LNCaP clone FGC (cell line): ENCODE results near the gene SCARB1.

ENCODE experiments used
- DNase-seq: peaks from one replicate; pipeline ENCODE4 v3.0.0-alpha.2; 2011; ENCODE audit warnings: low read depth
- H3K4me3 ChIP-seq: 2 replicates; pipeline ENCODE4 v1.5.1; 2011; ENCODE audit warnings: mild to moderate bottlenecking, low read depth, low read length, control low read depth
- TF ChIP-seq, protein P1 (sequence below): IDR thresholded peaks from 2 replicates; pipeline ENCODE4 v1.5.1; 2012; ENCODE audit warnings: mild to moderate bottlenecking; ENCODE audit not compliant: control insufficient read depth, insufficient read depth; ENCODE audit errors: extremely low read depth

SCARB1 gene

DNA sequence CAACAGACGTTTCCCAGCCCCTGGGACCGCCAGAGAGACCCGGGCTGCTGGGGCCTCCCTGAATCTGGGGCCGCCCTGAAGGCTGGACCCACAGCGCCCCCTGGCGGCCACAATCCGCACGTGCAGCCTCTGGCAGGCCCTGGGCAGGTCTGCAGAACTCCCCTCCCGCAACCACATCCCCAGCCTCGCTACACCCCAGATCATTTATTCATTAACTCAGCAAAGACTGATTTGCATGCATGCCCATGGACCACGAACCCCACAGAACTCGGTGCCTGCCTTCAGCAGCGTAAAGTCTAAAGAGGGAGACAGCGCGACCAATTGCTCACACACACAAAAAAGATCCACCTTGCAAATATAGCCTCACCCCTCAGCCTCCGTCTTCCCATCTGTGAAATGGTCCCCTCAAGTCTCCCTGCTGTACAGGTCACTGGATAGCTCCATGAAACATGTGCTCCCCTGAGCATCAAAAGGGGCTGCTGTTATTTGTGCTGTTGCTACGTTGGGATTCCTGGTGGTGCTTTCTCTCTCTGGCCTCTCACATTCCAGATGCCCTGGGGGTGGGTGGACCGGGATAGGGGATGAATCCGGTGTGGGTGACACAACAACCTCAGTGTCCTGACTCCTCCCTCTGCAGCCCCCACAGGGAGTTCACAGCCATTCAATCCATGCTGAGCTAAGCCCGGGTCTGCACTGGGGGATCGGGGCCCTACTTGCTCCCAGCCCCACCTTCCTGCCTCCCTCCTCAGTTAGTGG is 96.4 kb downstream of the SCARB1 start:
- no peak overlapping the region for H3K4me3 ChIP-seq
- peak; percentile 3 for DNase-seq
- TF ChIP-seq, protein P1, sequence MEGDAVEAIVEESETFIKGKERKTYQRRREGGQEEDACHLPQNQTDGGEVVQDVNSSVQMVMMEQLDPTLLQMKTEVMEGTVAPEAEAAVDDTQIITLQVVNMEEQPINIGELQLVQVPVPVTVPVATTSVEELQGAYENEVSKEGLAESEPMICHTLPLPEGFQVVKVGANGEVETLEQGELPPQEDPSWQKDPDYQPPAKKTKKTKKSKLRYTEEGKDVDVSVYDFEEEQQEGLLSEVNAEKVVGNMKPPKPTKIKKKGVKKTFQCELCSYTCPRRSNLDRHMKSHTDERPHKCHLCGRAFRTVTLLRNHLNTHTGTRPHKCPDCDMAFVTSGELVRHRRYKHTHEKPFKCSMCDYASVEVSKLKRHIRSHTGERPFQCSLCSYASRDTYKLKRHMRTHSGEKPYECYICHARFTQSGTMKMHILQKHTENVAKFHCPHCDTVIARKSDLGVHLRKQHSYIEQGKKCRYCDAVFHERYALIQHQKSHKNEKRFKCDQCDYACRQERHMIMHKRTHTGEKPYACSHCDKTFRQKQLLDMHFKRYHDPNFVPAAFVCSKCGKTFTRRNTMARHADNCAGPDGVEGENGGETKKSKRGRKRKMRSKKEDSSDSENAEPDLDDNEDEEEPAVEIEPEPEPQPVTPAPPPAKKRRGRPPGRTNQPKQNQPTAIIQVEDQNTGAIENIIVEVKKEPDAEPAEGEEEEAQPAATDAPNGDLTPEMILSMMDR = peak; percentile 94

DNA sequence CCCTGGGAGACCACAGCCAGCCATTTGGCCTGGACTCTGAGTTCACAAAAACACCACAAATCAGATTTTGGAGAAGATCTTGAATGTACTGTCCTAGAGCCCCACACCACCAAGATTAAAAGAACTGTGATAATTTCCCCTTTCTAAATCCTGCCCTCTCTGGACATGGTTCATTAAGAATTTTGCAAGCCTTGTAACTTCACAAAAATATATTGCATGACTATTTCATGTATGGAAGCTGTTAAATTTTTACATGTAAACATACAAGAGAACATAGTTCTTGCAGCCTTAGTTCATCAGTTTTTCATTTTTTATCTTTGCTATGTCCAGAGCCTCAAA is 97.0 kb downstream of the SCARB1 start:
- DNase-seq = no peak
- TF ChIP-seq, protein P1 = no peak
- H3K4me3 ChIP-seq = no peak overlapping the region

DNA sequence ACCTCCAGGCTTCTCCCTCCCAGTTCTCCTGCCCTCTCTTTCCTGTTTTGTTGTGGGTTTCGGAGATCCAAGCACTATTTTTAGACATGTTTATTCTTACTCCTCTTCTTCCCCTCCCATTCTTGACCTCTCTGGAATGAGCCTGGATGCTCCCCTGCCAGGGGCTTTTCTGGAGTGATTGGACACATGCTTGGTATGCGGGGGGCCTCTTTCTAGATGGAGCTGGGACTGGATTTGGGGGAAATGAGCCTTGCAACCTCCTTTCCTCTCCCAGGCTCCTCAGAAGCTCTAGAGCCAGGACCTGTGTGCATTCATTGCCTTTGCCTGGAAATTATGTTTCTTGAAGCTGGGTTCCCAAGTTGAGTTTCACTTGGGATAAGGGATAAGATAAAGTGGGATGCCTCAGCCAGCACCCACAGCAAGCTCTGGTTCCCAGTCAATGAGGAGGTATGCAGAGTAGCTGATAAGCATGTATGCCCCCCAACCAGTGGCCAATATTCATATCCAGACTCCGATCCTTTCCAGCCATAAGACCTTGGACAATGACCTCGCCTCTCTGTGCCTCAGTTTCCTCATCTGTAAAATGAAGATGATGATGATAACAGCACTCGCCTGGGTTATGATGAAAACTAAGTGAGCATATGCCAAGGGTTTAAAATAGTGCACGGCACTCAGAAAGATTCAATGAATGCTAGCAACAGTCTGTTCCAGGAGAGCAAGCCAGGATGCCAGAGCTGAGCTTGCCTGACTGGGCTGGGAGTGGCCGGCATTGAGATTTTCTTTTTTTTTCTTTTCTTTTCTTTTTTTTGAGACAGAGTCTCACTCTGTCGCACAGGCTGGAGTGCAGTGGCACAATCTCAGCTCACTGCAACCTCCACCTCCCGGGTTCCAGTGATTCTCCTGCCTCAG is 97.8 kb downstream of the SCARB1 start:
- TF ChIP-seq, protein P1 = no peak
- H3K4me3 ChIP-seq = no peak overlapping the region
- DNase-seq = no peak

DNA sequence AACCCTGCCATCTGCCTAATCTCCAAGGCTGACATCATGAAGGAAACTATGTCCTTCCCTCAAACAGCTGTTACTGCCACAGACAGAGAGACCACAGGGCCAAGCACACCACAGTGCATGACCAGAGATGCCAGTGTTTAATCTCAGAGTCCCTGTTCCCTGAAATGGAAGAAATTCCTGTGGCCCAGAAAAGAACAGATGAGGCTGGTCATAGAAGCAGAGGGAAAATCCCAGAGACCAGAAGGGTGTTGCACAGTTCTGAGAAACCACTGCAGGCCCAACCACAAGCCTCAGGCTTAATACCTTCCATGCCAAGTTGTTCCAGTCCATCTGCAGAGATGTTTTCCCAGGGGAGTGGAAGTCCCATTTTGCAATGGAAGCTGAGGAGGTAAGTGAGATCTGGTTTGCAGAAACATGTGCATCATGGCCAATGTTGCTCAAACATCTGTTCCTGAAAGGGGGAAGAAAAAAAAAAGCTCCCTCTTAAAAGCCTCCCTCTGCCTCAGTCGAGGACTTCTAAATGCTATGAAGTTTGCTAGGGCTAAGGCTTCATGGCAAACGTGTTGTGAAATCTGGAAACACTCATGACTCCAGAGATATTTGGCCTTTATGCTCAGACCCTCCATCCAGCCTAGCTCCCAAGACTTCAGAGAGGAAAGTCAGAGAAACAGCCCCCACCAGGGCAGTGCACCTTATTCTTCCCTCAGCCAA is 98.6 kb downstream of the SCARB1 start:
- no peak overlapping the region for H3K4me3 ChIP-seq
- no peak for DNase-seq
- TF ChIP-seq, protein P1 = no peak

DNA sequence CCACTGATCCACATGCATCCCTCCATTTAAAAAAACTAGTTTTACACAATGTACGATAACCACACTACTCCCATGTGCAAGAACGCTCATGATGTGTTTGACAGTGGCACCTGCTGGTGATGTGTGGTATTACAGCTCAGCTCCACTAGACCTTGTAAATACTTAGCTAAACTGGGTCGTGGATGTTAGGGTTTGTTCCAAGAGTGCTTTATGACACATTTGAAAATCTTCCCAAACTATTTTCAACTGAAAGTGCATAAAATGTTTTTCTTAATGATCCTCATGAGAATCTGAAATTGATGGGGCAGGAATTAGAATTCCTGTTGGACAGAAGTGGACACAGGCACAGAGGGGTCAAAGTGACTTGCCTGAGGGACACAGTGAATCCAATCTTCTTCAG is 99.2 kb downstream of the SCARB1 start:
- TF ChIP-seq, protein P1 = peak; percentile 61
- peak; percentile 6 for DNase-seq
- H3K4me3 ChIP-seq = no peak overlapping the region

DNA sequence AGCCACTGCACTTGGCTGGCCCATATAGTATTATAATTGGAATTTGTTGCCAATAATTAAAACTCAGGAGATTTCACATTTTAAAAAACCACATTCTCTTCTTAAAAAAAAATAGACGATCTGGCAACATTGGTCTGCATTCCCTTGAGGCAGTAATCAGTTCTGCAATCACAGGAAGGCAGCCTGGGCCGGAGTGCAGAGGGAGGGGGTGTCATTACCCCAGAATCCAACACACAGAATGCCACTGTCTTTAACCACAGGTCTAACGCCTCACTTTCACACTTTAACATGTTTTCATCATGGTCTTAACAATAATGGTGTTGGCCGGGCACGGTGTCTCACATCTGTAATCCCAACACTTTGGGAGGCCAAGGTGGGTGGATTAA is 100.1 kb downstream of the SCARB1 start:
- H3K4me3 ChIP-seq = no peak overlapping the region
- TF ChIP-seq, protein P1 = no peak
- no peak for DNase-seq
